GM19397 (cell line): ENCODE data around the gene SNED1.

Experiments used
- ATAC-seq: cut with Tn5 transposase; IDR thresholded peaks from one replicate; pipeline ENCODE4 v1.9.1; 2021; ENCODE audit warnings: mild to moderate bottlenecking, moderate library complexity; ENCODE audit not compliant: unreplicated experiment

SNED1 gene

GRCh38 chr2:241141214-241141770 is 142.9 kb downstream of the SNED1 start:
- ATAC-seq: no peak

DNA sequence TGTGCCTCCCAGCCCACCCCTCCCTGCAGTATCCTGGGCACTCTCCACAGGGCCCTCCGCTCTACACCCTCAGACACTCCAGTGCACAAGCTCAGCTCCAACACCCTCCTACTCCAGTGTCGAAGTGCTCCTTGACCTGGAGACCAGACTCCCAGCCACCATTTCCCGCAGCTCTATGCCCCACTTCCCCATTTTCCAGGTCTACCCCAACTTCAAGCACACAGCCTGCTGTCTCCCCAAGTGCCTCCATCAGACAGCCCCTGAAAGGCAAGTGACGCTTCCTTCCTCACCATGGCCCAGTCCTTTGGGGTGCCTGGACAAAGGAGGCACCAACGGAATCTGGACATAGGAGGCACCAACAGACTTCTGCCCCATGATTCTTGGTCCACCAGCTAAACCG is 143.6 kb downstream of the SNED1 start:
- no peak for ATAC-seq

DNA sequence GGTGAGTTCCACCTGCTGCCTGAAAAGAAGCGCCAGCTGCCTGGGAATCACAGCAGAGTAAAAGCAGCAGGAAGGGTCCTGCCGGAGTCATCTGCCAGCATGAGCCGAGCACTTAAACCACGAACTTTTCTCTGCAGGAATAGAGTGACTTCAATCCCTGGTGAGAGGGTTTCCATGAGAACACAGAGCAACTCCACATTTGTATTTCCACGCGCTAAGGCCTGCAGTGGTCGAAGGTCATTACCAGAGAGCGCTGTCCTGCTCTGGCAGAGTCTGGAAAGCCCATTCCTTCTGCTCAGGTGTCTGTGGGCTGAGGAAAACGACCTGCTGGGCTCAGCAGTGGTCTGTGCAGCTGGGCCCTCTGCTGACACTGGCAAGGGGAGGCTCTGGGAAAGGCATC is 144.2 kb downstream of the SNED1 start:
- ATAC-seq: no peak
